GM23338 (cell line): ENCODE data around the gene BLOC1S3. TPM values are rescaled to one million over a fixed set of nuclear protein-coding genes. Genes with fewer than 3 reads are reported as not detected.

Source experiments
- ATAC-seq: fragments of 200-7000 bp; cut with Tn5 transposase; 3 replicates; pipeline ENCODE4 v1.9.1; 2020
- DNase-seq: peaks from one replicate; pipeline ENCODE4 v3.0.0-alpha.2; 2015; ENCODE audit warnings: low spot score
- H2AFZ ChIP-seq: fragments of 200-600 bp; sonication (generic); 2 replicates; pipeline ENCODE4 v1.8.0; 2016; ENCODE audit warnings: antibody characterized with exemption, mild to moderate bottlenecking, moderate library complexity
- H3F3A ChIP-seq: fragments of 200-600 bp; sonication (generic); replicated peaks from 2 replicates; pipeline ENCODE4 v1.8.0; 2017; ENCODE audit warnings: antibody characterized with exemption, mixed run types, low read depth
- H3K27ac ChIP-seq: fragments of 200-600 bp; sonication (generic); 2 replicates; pipeline ENCODE4 v1.6.1; 2016; ENCODE audit warnings: low read depth
- H3K27me3 ChIP-seq: fragments of 200-600 bp; sonication (generic); 2 replicates; pipeline ENCODE4 v1.8.0; 2016; ENCODE audit warnings: mild to moderate bottlenecking, mixed run types, moderate library complexity; ENCODE audit not compliant: insufficient read depth
- H3K36me3 ChIP-seq: fragments of 200-600 bp; sonication (generic); 2 replicates; pipeline ENCODE4 v1.8.0; 2016; ENCODE audit warnings: mild to moderate bottlenecking; ENCODE audit not compliant: insufficient read depth
- H3K4me1 ChIP-seq: fragments of 200-600 bp; sonication (generic); 2 replicates; pipeline ENCODE4 v1.8.0; 2016; ENCODE audit warnings: mild to moderate bottlenecking, moderate library complexity; ENCODE audit not compliant: insufficient read depth
- H3K4me2 ChIP-seq: fragments of 200-600 bp; sonication (generic); 2 replicates; pipeline ENCODE4 v1.7.1; 2017; ENCODE audit warnings: mixed run types
- H3K4me3 ChIP-seq: fragments of 200-600 bp; sonication (generic); 2 replicates; pipeline ENCODE4 v1.6.1; 2016; ENCODE audit warnings: mixed run types
- H3K79me2 ChIP-seq: fragments of 200-600 bp; sonication (generic); replicated peaks from 2 replicates; pipeline ENCODE4 v1.8.0; 2017; ENCODE audit warnings: mild to moderate bottlenecking; ENCODE audit not compliant: insufficient read depth
- H3K9me2 ChIP-seq: fragments of 200-600 bp; sonication (generic); 2 replicates; pipeline ENCODE4 v1.8.0; 2017; ENCODE audit not compliant: insufficient read depth
- H4K20me1 ChIP-seq: fragments of 200-600 bp; sonication (generic); replicated peaks from 2 replicates; pipeline ENCODE4 v1.8.0; 2017; ENCODE audit warnings: mild to moderate bottlenecking; ENCODE audit not compliant: insufficient read depth
- H3K27ac Mint-ChIP-seq: 2 replicates; pipeline ENCODE4 v1.8.0; 2020; ENCODE audit warnings: inconsistent platforms, mild to moderate bottlenecking, moderate library complexity, mixed read lengths
- H3K27me3 Mint-ChIP-seq: 3 replicates; pipeline ENCODE4 v1.8.0; 2022; ENCODE audit warnings: low read depth, mild to moderate bottlenecking, moderate library complexity, mixed read lengths, inconsistent platforms; ENCODE audit not compliant: insufficient read depth, poor library complexity
- H3K36me3 Mint-ChIP-seq: 3 replicates; pipeline ENCODE4 v1.8.0; 2021; ENCODE audit warnings: low read depth, mild to moderate bottlenecking, inconsistent platforms, moderate library complexity, mixed read lengths
- H3K4me1 Mint-ChIP-seq: 3 replicates; pipeline ENCODE4 v1.8.0; 2020; ENCODE audit warnings: mild to moderate bottlenecking, inconsistent platforms, mixed read lengths
- H3K4me3 Mint-ChIP-seq: 3 replicates; pipeline ENCODE4 v1.8.0; 2021; ENCODE audit warnings: moderate library complexity, mild to moderate bottlenecking, inconsistent platforms, mixed read lengths
- H3K9me3 Mint-ChIP-seq: 3 replicates; pipeline ENCODE4 v1.8.0; 2020; ENCODE audit warnings: moderate library complexity, mild to moderate bottlenecking, inconsistent platforms, mixed read lengths
- CREB1 ChIP-seq: fragments of 250-450 bp; sonication (Bioruptor Pico); IDR thresholded peaks from 2 replicates; pipeline ENCODE4 v1.5.0; 2020; ENCODE audit warnings: low read depth, mild to moderate bottlenecking, moderate library complexity
- EZH2 ChIP-seq: fragments of 200-600 bp; sonication (generic); IDR thresholded peaks from one replicate; pipeline ENCODE4 v1.8.0; 2017; ENCODE audit warnings: antibody characterized with exemption, mild to moderate bottlenecking, low read depth; ENCODE audit not compliant: unreplicated experiment
- EZH2phosphoT487 ChIP-seq: fragments of 200-600 bp; sonication (generic); IDR thresholded peaks from one replicate; pipeline ENCODE4 v1.8.1; 2018; ENCODE audit warnings: antibody characterized with exemption; ENCODE audit not compliant: unreplicated experiment
- JUNB ChIP-seq: IDR thresholded peaks from one replicate; pipeline ENCODE4 v1.6.1; 2016; ENCODE audit warnings: antibody characterized with exemption; ENCODE audit not compliant: unreplicated experiment
- NANOG ChIP-seq: IDR thresholded peaks from 2 replicates; pipeline ENCODE4 v1.6.1; 2016; ENCODE audit warnings: antibody characterized with exemption, borderline replicate concordance
- POLR2AphosphoS5 ChIP-seq: IDR thresholded peaks from 2 replicates; pipeline ENCODE4 v1.6.1; 2016; ENCODE audit warnings: antibody characterized with exemption, low read depth
- STAT1 ChIP-seq: IDR thresholded peaks from one replicate; pipeline ENCODE4 v1.6.1; 2016; ENCODE audit warnings: antibody characterized with exemption; ENCODE audit not compliant: unreplicated experiment
- ZNF114 ChIP-seq: fragments of 250-450 bp; sonication (Bioruptor Pico); IDR thresholded peaks from 2 replicates; pipeline ENCODE4 v1.5.0; 2020; ENCODE audit warnings: mild to moderate bottlenecking, moderate library complexity
- ZNF331 ChIP-seq: fragments of 250-450 bp; sonication (Bioruptor Pico); IDR thresholded peaks from 2 replicates; pipeline ENCODE4 v1.5.0; 2020; ENCODE audit warnings: low read depth, mild to moderate bottlenecking, moderate library complexity
- polyA plus RNA-seq: library from polyadenylated mRNA; unstranded; fragments of >200 nt; fragmentation: Nextera tagmentation; extraction: Ambion mirVana; gene quantifications from 2 replicates; pipeline ENCODE4 v1.2.1, GENCODE V29; 2016
- total RNA-seq: library from RNA; depleted of rRNA; stranded (reverse); fragments of >200 nt; shearing (Covaris generic); gene quantifications from 2 replicates; pipeline ENCODE4 v1.2.3, GENCODE V29; 2014
- TF ChIP-seq, protein P1 (sequence below), 2 experiments: fragments of 200-600 bp in 1 of 2; sonication (generic) in 1 of 2; conservative IDR thresholded peaks; 2 replicates each; pipeline versions ENCODE4 v1.5.1 to v1.6.1; 2016 to 2017; ENCODE audit warnings: antibody characterized with exemption in 2 of 2, low read depth in 2 of 2, mild to moderate bottlenecking in 2 of 2, moderate library complexity in 1 of 2
- TF ChIP-seq, protein P2 (sequence below): IDR thresholded peaks from one replicate; pipeline ENCODE4 v1.6.1; 2018; ENCODE audit warnings: antibody characterized with exemption; ENCODE audit not compliant: unreplicated experiment
- TF ChIP-seq, protein P3 (sequence below): fragments of 250-450 bp; sonication (Bioruptor Pico); IDR thresholded peaks from 2 replicates; pipeline ENCODE4 v1.5.0; 2020; ENCODE audit warnings: mild to moderate bottlenecking, moderate library complexity
- TF ChIP-seq, protein P4 (sequence below): IDR thresholded peaks from 2 replicates; pipeline ENCODE4 v1.6.1; 2016; ENCODE audit warnings: antibody characterized with exemption

Gene BLOC1S3
- total and polyA plus RNA-seq, 2 experiments from 2014 or later, result 2.5 to 15.9 TPM

DNA sequence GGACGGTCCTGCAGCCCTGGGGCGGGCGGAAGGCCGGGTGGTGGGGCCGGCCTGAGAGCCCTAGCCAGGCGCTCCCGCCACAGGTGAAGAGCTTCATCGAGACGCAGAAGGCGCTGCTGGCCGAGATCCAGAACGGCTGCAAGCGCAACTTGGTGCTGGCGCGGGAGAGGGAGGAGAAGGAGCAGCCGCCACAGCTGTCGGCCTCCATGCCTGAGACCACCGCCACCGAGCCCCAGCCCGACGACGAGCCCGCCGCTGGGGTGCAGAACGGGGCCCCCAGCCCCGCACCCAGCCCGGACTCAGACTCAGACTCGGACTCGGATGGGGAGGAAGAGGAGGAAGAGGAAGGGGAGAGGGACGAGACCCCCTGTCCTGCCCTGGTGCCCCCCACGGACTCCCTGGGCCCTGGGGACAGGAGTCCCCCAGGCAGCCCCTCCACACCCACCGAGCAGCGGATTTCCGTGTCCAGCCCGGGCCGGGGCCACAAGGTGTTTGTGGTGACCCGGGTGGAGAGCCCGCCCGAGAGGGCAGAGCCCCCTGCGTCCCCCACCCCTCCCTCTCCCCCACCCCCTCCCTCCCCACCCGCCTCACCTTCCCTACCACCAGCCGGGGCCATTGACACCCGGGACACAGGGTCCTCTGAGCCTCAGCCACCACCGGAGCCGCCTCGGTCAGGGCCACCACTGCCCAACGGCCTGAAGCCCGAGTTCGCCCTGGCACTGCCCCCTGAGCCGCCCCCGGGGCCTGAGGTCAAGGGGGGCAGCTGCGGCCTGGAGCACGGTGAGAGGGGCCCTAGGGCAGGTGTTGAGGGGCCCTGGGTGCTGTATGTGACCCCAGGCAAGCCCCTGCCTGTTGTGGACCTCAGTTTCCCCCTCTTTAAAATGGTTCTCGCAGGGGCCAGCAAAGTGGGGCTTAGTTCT, 33.1 kb upstream of the BLOC1S3 start:
- H4K20me1 ChIP-seq, result peaks cover 3% of the 10 kb centered on the region
- H3K9me3 Mint-ChIP-seq, result no peaks in the 10 kb centered on the region; the same call in 2 of the 3 replicates
- H3K79me2 ChIP-seq, result no peaks in the 10 kb centered on the region
- no peaks in the 10 kb centered on the region for H3K36me3 ChIP-seq
- no peak overlapping the region for H3K27ac ChIP-seq
- no peaks in the 10 kb centered on the region; the same call in 1 of the 2 replicates for H3K27me3 ChIP-seq
- no peak overlapping the region for H2AFZ ChIP-seq
- no peak overlapping the region for H3K4me3 ChIP-seq
- no peaks in the 10 kb centered on the region; the same call in 2 of the 3 replicates for H3K4me1 Mint-ChIP-seq
- ATAC-seq (no peak), DNase-seq (no peak)
- no peak overlapping the region for H3K4me2 ChIP-seq
- no peaks in the 10 kb centered on the region for H3K4me1 ChIP-seq
- peaks cover 21% of the 10 kb centered on the region for H3K36me3 Mint-ChIP-seq
- H3K27ac Mint-ChIP-seq, result no peak overlapping the region
- H3K9me2 ChIP-seq, result no peaks in the 10 kb centered on the region
- TF ChIP-seq STAT1 (no peak), CREB1 (CRISPR knock-in tag) (no peak), POLR2AphosphoS5 (no peak), JUNB (no peak), EZH2phosphoT487 (no peak), ZNF331 (CRISPR knock-in tag) (no peak), EZH2 (no peak), NANOG (no peak), ZNF114 (CRISPR knock-in tag) (no peak)
- TF ChIP-seq, protein P1, sequence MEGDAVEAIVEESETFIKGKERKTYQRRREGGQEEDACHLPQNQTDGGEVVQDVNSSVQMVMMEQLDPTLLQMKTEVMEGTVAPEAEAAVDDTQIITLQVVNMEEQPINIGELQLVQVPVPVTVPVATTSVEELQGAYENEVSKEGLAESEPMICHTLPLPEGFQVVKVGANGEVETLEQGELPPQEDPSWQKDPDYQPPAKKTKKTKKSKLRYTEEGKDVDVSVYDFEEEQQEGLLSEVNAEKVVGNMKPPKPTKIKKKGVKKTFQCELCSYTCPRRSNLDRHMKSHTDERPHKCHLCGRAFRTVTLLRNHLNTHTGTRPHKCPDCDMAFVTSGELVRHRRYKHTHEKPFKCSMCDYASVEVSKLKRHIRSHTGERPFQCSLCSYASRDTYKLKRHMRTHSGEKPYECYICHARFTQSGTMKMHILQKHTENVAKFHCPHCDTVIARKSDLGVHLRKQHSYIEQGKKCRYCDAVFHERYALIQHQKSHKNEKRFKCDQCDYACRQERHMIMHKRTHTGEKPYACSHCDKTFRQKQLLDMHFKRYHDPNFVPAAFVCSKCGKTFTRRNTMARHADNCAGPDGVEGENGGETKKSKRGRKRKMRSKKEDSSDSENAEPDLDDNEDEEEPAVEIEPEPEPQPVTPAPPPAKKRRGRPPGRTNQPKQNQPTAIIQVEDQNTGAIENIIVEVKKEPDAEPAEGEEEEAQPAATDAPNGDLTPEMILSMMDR (conservative IDR thresholded peaks at IDR 0.05; ENCODE audit: low read depth in 2 of 2), result no peak
- TF ChIP-seq, protein P2, sequence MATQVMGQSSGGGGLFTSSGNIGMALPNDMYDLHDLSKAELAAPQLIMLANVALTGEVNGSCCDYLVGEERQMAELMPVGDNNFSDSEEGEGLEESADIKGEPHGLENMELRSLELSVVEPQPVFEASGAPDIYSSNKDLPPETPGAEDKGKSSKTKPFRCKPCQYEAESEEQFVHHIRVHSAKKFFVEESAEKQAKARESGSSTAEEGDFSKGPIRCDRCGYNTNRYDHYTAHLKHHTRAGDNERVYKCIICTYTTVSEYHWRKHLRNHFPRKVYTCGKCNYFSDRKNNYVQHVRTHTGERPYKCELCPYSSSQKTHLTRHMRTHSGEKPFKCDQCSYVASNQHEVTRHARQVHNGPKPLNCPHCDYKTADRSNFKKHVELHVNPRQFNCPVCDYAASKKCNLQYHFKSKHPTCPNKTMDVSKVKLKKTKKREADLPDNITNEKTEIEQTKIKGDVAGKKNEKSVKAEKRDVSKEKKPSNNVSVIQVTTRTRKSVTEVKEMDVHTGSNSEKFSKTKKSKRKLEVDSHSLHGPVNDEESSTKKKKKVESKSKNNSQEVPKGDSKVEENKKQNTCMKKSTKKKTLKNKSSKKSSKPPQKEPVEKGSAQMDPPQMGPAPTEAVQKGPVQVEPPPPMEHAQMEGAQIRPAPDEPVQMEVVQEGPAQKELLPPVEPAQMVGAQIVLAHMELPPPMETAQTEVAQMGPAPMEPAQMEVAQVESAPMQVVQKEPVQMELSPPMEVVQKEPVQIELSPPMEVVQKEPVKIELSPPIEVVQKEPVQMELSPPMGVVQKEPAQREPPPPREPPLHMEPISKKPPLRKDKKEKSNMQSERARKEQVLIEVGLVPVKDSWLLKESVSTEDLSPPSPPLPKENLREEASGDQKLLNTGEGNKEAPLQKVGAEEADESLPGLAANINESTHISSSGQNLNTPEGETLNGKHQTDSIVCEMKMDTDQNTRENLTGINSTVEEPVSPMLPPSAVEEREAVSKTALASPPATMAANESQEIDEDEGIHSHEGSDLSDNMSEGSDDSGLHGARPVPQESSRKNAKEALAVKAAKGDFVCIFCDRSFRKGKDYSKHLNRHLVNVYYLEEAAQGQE, result no peak
- TF ChIP-seq, protein P3, sequence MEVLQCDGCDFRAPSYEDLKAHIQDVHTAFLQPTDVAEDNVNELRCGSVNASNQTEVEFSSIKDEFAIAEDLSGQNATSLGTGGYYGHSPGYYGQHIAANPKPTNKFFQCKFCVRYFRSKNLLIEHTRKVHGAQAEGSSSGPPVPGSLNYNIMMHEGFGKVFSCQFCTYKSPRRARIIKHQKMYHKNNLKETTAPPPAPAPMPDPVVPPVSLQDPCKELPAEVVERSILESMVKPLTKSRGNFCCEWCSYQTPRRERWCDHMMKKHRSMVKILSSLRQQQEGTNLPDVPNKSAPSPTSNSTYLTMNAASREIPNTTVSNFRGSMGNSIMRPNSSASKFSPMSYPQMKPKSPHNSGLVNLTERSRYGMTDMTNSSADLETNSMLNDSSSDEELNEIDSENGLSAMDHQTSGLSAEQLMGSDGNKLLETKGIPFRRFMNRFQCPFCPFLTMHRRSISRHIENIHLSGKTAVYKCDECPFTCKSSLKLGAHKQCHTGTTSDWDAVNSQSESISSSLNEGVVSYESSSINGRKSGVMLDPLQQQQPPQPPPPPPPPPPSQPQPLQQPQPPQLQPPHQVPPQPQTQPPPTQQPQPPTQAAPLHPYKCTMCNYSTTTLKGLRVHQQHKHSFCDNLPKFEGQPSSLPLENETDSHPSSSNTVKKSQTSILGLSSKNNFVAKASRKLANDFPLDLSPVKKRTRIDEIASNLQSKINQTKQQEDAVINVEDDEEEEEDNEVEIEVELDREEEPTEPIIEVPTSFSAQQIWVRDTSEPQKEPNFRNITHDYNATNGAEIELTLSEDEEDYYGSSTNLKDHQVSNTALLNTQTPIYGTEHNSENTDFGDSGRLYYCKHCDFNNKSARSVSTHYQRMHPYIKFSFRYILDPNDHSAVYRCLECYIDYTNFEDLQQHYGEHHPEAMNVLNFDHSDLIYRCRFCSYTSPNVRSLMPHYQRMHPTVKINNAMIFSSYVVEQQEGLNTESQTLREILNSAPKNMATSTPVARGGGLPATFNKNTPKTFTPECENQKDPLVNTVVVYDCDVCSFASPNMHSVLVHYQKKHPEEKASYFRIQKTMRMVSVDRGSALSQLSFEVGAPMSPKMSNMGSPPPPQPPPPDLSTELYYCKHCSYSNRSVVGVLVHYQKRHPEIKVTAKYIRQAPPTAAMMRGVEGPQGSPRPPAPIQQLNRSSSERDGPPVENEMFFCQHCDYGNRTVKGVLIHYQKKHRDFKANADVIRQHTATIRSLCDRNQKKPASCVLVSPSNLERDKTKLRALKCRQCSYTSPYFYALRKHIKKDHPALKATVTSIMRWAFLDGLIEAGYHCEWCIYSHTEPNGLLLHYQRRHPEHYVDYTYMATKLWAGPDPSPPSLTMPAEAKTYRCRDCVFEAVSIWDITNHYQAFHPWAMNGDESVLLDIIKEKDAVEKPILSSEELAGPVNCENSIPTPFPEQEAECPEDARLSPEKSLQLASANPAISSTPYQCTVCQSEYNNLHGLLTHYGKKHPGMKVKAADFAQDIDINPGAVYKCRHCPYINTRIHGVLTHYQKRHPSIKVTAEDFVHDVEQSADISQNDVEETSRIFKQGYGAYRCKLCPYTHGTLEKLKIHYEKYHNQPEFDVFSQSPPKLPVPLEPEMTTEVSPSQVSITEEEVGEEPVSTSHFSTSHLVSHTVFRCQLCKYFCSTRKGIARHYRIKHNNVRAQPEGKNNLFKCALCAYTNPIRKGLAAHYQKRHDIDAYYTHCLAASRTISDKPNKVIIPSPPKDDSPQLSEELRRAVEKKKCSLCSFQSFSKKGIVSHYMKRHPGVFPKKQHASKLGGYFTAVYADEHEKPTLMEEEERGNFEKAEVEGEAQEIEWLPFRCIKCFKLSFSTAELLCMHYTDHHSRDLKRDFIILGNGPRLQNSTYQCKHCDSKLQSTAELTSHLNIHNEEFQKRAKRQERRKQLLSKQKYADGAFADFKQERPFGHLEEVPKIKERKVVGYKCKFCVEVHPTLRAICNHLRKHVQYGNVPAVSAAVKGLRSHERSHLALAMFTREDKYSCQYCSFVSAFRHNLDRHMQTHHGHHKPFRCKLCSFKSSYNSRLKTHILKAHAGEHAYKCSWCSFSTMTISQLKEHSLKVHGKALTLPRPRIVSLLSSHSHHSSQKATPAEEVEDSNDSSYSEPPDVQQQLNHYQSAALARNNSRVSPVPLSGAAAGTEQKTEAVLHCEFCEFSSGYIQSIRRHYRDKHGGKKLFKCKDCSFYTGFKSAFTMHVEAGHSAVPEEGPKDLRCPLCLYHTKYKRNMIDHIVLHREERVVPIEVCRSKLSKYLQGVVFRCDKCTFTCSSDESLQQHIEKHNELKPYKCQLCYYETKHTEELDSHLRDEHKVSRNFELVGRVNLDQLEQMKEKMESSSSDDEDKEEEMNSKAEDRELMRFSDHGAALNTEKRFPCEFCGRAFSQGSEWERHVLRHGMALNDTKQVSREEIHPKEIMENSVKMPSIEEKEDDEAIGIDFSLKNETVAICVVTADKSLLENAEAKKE (CRISPR knock-in tag), result no peak
- TF ChIP-seq, protein P4, sequence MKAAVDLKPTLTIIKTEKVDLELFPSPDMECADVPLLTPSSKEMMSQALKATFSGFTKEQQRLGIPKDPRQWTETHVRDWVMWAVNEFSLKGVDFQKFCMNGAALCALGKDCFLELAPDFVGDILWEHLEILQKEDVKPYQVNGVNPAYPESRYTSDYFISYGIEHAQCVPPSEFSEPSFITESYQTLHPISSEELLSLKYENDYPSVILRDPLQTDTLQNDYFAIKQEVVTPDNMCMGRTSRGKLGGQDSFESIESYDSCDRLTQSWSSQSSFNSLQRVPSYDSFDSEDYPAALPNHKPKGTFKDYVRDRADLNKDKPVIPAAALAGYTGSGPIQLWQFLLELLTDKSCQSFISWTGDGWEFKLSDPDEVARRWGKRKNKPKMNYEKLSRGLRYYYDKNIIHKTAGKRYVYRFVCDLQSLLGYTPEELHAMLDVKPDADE, result no peak
- H3K4me3 Mint-ChIP-seq, result no peak overlapping the region
- peaks cover 23% of the 10 kb centered on the region for H3K27me3 Mint-ChIP-seq
- 0 out of 2 replicates have a peak, but pooled peaks cover 3% of the 10 kb centered on the region for H3F3A ChIP-seq
